Measurements from ENCODE around the gene HIF3A. TPM values are rescaled to one million over a fixed set of nuclear protein-coding genes. Genes with fewer than 3 reads are reported as not detected.

HIF3A gene
- total RNA-seq, 1 donor from 2014 or later: 6.7 TPM

GRCh38 chr19:46371371-46371901 lies 74.6 kb downstream of the HIF3A start:
- H3K79me2 ChIP-seq (ENCODE audit: low read depth): peaks cover 55% of the 10 kb centered on the region

GRCh38 chr19:46372901-46373490 lies 76.2 kb downstream of the HIF3A start:
- H3K79me2 ChIP-seq (ENCODE audit: low read depth): peaks cover 48% of the 10 kb centered on the region
- peaks cover 5% of the 10 kb centered on the region for H3K27me3 Mint-ChIP-seq (ENCODE audit: insufficient read depth, low read depth)
- no peak overlapping the region for H3K27ac Mint-ChIP-seq
- H4K20me1 ChIP-seq (ENCODE audit: low read depth): peaks cover 38% of the 10 kb centered on the region
- peak overlapping the region; percentile 12 for H3K4me3 ChIP-seq
- peaks cover 19% of the 10 kb centered on the region for H3F3A ChIP-seq (ENCODE audit: low read depth)
- H3K36me3 ChIP-seq: no peaks in the 10 kb centered on the region
- H3K9me3 Mint-ChIP-seq: no peaks in the 10 kb centered on the region
- H3K27ac ChIP-seq: peak overlapping the region; percentile 90
- H3K36me3 Mint-ChIP-seq: peaks cover 21% of the 10 kb centered on the region
- H3K27me3 ChIP-seq: no peaks in the 10 kb centered on the region
- H3K9me3 ChIP-seq (ENCODE audit: low read depth): no peaks in the 10 kb centered on the region
- H3K4me1 Mint-ChIP-seq: peaks cover 27% of the 10 kb centered on the region
- H3K4me3 Mint-ChIP-seq: no peak overlapping the region
- peaks cover 20% of the 10 kb centered on the region for H3K4me1 ChIP-seq
- no peak overlapping the region for H3K9ac ChIP-seq
- H3K4me2 ChIP-seq: peak overlapping the region; percentile 81
- TF ChIP-seq EZH2phosphoT487 (IDR thresholded peaks at IDR 0.05): no peak
- TF ChIP-seq CTCF (IDR thresholded peaks at IDR 0.05): peak; percentile 59
- H2AFZ ChIP-seq (replicated peaks): no peak overlapping the region
- DNase-seq (ENCODE audit: low spot score): peak; percentile 59

More at GRCh38 chr19:46371371-46371901, 74.6 kb downstream of the HIF3A start:
- TF ChIP-seq EZH2phosphoT487 (IDR thresholded peaks at IDR 0.05): no peak
- TF ChIP-seq EZH2 (IDR thresholded peaks at IDR 0.05): no peak
- TF ChIP-seq CTCF (IDR thresholded peaks at IDR 0.05): no peak
- H3F3A ChIP-seq (ENCODE audit: low read depth): peaks cover 19% of the 10 kb centered on the region
- peaks cover 43% of the 10 kb centered on the region for H3K4me1 Mint-ChIP-seq
- H3K4me3 ChIP-seq: no peak overlapping the region
- no peak overlapping the region for H3K4me3 Mint-ChIP-seq
- no peak overlapping the region for H3K27ac ChIP-seq
- DNase-seq (ENCODE audit: low spot score): no peak
- H3K27me3 ChIP-seq: no peaks in the 10 kb centered on the region
- H3K4me1 ChIP-seq: peaks cover 31% of the 10 kb centered on the region
- H3K27me3 Mint-ChIP-seq (ENCODE audit: insufficient read depth, low read depth): peaks cover 7% of the 10 kb centered on the region
- H2AFZ ChIP-seq (replicated peaks): no peak overlapping the region
- no peaks in the 10 kb centered on the region for H3K9me3 Mint-ChIP-seq
- H3K36me3 Mint-ChIP-seq: peaks cover 15% of the 10 kb centered on the region
- H3K36me3 ChIP-seq: peaks cover 4% of the 10 kb centered on the region
- H3K9ac ChIP-seq: no peak overlapping the region
- no peaks in the 10 kb centered on the region for H3K9me3 ChIP-seq (ENCODE audit: low read depth)
- peaks cover 49% of the 10 kb centered on the region for H4K20me1 ChIP-seq (ENCODE audit: low read depth)
- H3K4me2 ChIP-seq: no peak overlapping the region
- no peak overlapping the region for H3K27ac Mint-ChIP-seq

- Mint-ChIP-seq H3K9me3 (no peaks in the 10 kb centered on the region), H3K36me3 (peaks cover 24% of the 10 kb centered on the region), H3K27ac (no peak overlapping the region), H3K4me1 (peaks cover 27% of the 10 kb centered on the region), H3K27me3 (ENCODE audit: insufficient read depth, low read depth) (peaks cover 5% of the 10 kb centered on the region), H3K4me3 (no peak overlapping the region)
- Histone ChIP-seq H4K20me1 (ENCODE audit: low read depth) (peaks cover 35% of the 10 kb centered on the region), H3K4me2 (peak overlapping the region; percentile 81), H3K27me3 (no peaks in the 10 kb centered on the region), H3K4me1 (peaks cover 20% of the 10 kb centered on the region), H3K27ac (peak overlapping the region; percentile 90), H3K79me2 (ENCODE audit: low read depth) (peaks cover 48% of the 10 kb centered on the region), H3K36me3 (no peaks in the 10 kb centered on the region), H3K9ac (no peak overlapping the region), H3K4me3 (peak overlapping the region; percentile 31), H3K9me3 (ENCODE audit: low read depth) (no peaks in the 10 kb centered on the region), H2AFZ (replicated peaks) (no peak overlapping the region), H3F3A (ENCODE audit: low read depth) (peaks cover 19% of the 10 kb centered on the region)
- peak; percentile 70 for DNase-seq (ENCODE audit: low spot score)
- no peak for TF ChIP-seq EZH2 (IDR thresholded peaks at IDR 0.05)
- TF ChIP-seq CTCF (IDR thresholded peaks at IDR 0.05): no peak
- TF ChIP-seq EZH2phosphoT487 (IDR thresholded peaks at IDR 0.05): no peak
These were observed 76.9 kb downstream of the HIF3A start for GRCh38 chr19:46373491-46374359.

All from neural progenitor cell (in vitro differentiated cells).